Measurements from ENCODE around the gene POU2F2.

The POU2F2 gene

DNA sequence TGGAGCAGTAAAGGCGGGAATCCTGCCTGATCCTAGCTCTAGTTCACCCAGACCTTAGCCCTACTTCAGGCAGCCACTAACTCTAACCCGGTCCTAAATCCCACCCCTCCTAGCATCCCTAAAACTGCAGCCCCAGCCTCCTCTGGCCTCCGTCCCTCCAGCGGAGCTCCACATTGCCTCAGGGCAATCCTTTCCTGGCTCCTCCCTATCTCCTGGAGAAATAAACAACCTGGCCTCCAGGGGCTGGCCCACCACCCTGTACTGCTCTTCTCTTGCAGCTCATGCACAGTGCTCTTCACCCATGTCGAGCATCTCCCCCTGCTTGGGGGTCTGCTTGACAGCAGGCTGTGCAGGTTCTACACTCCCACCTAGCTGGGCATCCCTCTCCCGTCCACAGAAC is 6.7 kb downstream of the POU2F2 start:
- no peak overlapping the region for H3K27ac ChIP-seq
- TF ChIP-seq, protein P1, sequence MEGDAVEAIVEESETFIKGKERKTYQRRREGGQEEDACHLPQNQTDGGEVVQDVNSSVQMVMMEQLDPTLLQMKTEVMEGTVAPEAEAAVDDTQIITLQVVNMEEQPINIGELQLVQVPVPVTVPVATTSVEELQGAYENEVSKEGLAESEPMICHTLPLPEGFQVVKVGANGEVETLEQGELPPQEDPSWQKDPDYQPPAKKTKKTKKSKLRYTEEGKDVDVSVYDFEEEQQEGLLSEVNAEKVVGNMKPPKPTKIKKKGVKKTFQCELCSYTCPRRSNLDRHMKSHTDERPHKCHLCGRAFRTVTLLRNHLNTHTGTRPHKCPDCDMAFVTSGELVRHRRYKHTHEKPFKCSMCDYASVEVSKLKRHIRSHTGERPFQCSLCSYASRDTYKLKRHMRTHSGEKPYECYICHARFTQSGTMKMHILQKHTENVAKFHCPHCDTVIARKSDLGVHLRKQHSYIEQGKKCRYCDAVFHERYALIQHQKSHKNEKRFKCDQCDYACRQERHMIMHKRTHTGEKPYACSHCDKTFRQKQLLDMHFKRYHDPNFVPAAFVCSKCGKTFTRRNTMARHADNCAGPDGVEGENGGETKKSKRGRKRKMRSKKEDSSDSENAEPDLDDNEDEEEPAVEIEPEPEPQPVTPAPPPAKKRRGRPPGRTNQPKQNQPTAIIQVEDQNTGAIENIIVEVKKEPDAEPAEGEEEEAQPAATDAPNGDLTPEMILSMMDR (IDR thresholded peaks at IDR 0.05), result no peak
- no peak overlapping the region for H3K4me3 ChIP-seq
- DNase-seq (ENCODE audit: low spot score), result no peak

DNA sequence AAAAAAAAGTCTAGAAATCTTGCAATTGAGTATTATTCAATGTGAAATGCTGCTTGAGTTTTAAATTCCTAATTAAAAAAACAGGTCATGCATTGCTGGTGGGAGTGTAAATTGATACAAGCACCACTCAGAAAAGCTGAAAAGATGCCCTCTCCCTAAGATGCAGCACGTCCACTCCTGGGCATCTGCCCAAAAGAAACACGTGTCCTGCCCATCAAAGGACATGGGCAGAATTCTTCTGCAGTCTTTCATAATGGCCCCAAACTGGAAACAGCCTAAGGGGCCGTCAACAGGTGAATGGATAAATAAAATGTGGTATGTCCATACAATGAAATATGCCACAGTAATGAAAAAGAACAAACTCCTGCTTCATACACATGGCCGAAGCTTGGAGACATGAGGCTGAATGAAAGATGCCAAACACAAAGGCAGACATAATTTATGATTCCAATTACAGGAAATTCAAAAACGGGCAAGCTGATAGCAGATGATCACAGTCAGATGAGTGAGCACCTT is 7.8 kb downstream of the POU2F2 start:
- TF ChIP-seq, protein P1 (IDR thresholded peaks at IDR 0.05), result no peak

DNA sequence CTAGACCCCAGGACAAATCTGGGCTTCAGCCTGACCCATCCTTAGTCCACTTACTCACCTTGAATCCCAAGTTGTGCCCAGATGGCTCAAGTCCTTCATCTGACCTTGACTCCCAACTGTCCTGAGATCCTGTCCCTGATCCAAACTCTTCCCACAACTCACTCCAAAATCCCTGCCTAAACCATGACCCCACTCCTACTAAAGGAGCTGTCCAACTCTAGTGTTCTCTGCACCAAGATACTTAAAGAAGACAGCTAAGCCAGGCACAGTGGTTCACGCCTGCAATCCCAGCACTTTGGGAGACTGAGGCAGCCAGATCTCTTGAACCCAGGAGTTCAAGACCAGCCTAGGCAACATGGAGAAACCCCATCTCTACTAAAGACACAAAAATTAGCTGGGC is 8.5 kb downstream of the POU2F2 start:
- TF ChIP-seq, protein P1 (IDR thresholded peaks at IDR 0.05), result no peak
- Histone ChIP-seq H3K4me3 (no peak overlapping the region), H3K27ac (no peak overlapping the region)
- DNase-seq (ENCODE audit: low spot score), result no peak

More for the DNA sequence above, 7.8 kb downstream of the POU2F2 start:
- no peak overlapping the region for H3K4me3 ChIP-seq
- DNase-seq (ENCODE audit: low spot score), result no peak
- H3K27ac ChIP-seq, result no peak overlapping the region

DNA sequence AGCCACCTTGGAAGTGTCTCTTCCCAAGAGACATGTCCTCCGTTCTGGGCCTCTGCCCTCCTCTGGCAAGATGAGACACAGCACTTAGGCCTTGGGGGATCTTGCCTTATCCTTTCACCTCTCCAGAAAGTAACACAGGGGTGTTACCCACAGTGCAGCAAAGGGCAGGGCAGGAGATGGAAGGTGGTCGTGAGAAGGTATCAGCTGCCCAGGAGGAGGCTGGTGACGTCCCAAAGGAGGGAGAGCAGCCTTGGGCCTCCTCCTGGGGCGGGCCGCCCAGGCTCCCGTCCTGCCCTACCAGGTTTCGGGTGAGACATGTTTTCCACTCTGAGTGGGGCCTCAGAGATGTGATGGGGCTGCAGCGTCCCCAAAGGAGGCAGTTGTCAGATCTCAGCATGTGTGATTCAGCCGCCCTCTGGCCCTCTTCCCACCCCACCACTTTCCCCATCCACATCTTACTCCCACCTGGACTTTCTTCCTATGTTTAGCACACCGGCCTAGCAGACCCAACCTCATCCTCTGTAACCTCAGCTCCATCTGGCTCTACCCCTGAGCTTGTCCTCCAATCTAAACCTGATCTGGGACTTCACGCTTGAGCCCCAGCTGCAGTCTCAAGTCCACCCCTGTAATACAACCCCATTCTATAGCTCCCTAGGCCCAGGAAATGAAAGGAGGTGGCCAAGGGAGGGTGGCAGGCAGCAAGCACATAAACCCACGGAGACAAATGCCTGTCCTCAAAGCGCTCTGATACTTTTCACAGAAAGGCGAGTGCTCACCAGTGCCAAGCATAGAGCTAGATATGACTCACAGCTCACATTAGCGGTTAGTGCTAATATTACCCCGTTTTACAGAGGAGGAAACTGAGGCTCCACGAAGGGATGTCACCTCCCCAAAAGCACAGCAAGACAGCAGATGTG is 9.3 kb downstream of the POU2F2 start:
- Histone ChIP-seq H3K27ac (no peak overlapping the region), H3K4me3 (no peak overlapping the region)
- no peak for DNase-seq (ENCODE audit: low spot score)
- TF ChIP-seq, protein P1 (IDR thresholded peaks at IDR 0.05), result no peak

DNA sequence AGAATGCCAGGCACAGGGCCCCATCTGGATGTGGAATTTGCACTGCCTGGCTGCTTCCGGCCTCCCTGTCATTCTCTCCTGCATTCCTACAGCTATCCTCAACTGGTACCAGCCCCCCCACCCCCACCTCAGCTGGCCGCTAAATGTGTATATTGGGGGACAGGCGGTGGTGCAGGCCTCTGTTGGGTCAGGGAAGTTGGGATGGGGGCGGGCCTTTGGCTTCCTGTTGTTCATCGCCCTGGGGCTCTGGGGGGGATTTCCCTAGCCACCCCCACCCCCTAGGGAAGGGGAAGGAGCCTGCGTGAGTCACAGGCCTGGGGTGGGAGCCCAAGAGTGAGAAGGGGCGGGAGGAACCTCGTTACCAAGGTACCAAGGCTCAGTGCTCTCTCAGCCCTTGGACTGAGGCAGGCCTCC is 10.6 kb downstream of the POU2F2 start:
- DNase-seq (ENCODE audit: low spot score), result no peak
- TF ChIP-seq, protein P1 (IDR thresholded peaks at IDR 0.05), result no peak
- H3K4me3 ChIP-seq, result no peak overlapping the region
- peak overlapping the region in 1 of 2 donors; percentile 66 for H3K27ac ChIP-seq

DNA sequence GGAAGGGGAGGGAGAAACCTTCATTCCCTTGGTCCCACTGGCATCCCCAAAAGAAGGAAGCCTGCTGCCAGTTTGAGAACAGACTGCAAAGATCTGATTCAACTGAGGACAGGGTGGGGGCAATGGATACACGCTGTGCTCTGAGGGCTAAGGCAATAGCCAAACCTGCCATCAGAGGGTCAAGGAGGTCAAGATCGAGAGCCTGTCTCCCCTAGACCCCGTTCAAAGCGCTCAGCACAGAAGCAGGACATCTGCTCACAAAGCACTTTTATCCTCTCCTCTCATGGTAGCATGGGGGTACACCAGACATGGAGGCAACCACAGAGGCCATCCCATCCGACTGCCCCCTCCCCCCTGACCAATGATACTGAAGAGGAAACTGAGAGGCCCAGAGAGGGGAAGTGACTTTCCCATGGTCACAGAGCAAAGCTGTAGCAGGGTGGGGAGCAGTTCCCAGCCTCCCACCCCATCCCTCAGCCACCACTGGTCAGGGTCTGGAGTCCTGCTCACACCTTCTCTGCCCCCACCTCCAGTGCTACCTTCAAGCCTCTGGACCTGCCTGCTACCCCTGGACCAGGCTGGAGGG is 11.1 kb downstream of the POU2F2 start:
- peak overlapping the region in 1 of 2 donors; percentile 66 for H3K27ac ChIP-seq
- TF ChIP-seq, protein P1 (IDR thresholded peaks at IDR 0.05), result no peak

More for the DNA sequence above, 11.1 kb downstream of the POU2F2 start:
- DNase-seq (ENCODE audit: low spot score), result no peak
- no peak overlapping the region for H3K4me3 ChIP-seq
